Endothelial cell of umbilical vein (primary cell): ENCODE measurements around the gene SLC4A11. TPM values are rescaled to one million over a fixed set of nuclear protein-coding genes. Genes with fewer than 3 reads are reported as not detected.
"Not testable (repeated sequence)": the region's sequence is repeated elsewhere in the genome, so short reads cannot be mapped to it uniquely, and the experiment has no call there.

Experiments used
- BruUV-seq: library from RNA; stranded (reverse); fragments of 400-500 nt; replicated peaks from 2 replicates; lab custom pipeline; 2021; lab: Mats Ljungman, UMichigan
- CTCF ChIA-PET: fragments of 300-600, 350-600 bp; sonication (Branson Sonifier 250); formaldehyde crosslinking; loops from one replicate; lab custom pipeline; 2021; ENCODE audit warnings: antibody characterized with exemption, inconsistent platforms; lab: Charles Lee
- POLR2A ChIA-PET: fragments of 300-600, 350-600 bp; sonication (Branson Sonifier 250); formaldehyde crosslinking; loops from one replicate; lab custom pipeline; 2021; ENCODE audit warnings: antibody characterized with exemption, inconsistent platforms; lab: Charles Lee
- DNase-seq: peaks from one replicate; pipeline ENCODE4 v3.0.0-alpha.2; 2011; ENCODE audit warnings: low read depth, low spot score
- FAIRE-seq: peaks from 2 replicates; lab custom pipeline; 2011; peaks lifted over from hg19 to GRCh38; lab: Jason Lieb, UNC
- H2AFZ ChIP-seq: 2 replicates; pipeline ENCODE4 v1.6.0; 2012; ENCODE audit warnings: low read depth, low read length, control low read depth, inconsistent platforms
- H3K27ac ChIP-seq: 2 replicates; pipeline ENCODE4 v1.5.1; 2011; ENCODE audit warnings: low read depth, mild to moderate bottlenecking, control low read depth, low read length, moderate library complexity; ENCODE audit not compliant: insufficient read depth
- H3K27me3 ChIP-seq, 2 experiments: 2 replicates each; pipeline versions ENCODE4 v1.6.0 to v1.6.1; 2011; ENCODE audit warnings: low read length in 2 of 2, mixed read lengths in 1 of 2; ENCODE audit not compliant: control insufficient read depth in 2 of 2, insufficient read depth in 2 of 2
- H3K36me3 ChIP-seq, 2 experiments: 2 replicates in 1 of 2; 3 replicates in 1 of 2; pipeline ENCODE4 v1.5.1; 2011; ENCODE audit warnings: low read length in 2 of 2, mild to moderate bottlenecking in 1 of 2, moderate library complexity in 1 of 2; ENCODE audit not compliant: control insufficient read depth in 2 of 2, insufficient read depth in 2 of 2; ENCODE audit errors: extremely low read depth in 1 of 2
- H3K4me1 ChIP-seq: 3 replicates; pipeline ENCODE4 v1.5.1; 2011; ENCODE audit warnings: mild to moderate bottlenecking, low read length; ENCODE audit not compliant: control insufficient read depth, insufficient read depth; ENCODE audit errors: extremely low read depth
- H3K4me2 ChIP-seq: 2 replicates; pipeline ENCODE4 v1.6.1; 2011; ENCODE audit warnings: low read length, control low read depth, mixed read lengths; ENCODE audit not compliant: insufficient read depth
- H3K4me3 ChIP-seq, 3 experiments: fragments of 200-600 bp in 1 of 3; sonication (generic), shearing (Covaris generic) in 1 of 3; replicated peaks in 1 of 3; 2 replicates each; pipeline ENCODE4 v1.5.1; 2011 to 2016; ENCODE audit warnings: control low read depth in 3 of 3, low read length in 3 of 3, mild to moderate bottlenecking in 2 of 3, inconsistent platforms in 1 of 3, low read depth in 1 of 3, moderate library complexity in 1 of 3; ENCODE audit not compliant: insufficient read depth in 1 of 3
- H3K79me2 ChIP-seq: 2 replicates; pipeline ENCODE4 v1.6.0; 2012; ENCODE audit warnings: low read length, inconsistent platforms; ENCODE audit not compliant: control insufficient read depth, insufficient read depth
- H3K9ac ChIP-seq: replicated peaks from 2 replicates; pipeline ENCODE3; 2011; ENCODE audit warnings: low read length, control low read depth; ENCODE audit not compliant: insufficient read depth; ENCODE audit errors: extremely low read depth
- H3K9me1 ChIP-seq: replicated peaks from 3 replicates; pipeline ENCODE4 v1.6.0; 2011; ENCODE audit warnings: mild to moderate bottlenecking, low read length; ENCODE audit not compliant: control insufficient read depth, insufficient read depth; ENCODE audit errors: extremely low read depth
- H3K9me3 ChIP-seq: replicated peaks from 2 replicates; pipeline ENCODE4 v1.5.1; 2012; ENCODE audit warnings: low read length, inconsistent platforms; ENCODE audit not compliant: control insufficient read depth, insufficient read depth
- H4K20me1 ChIP-seq: replicated peaks from 2 replicates; pipeline ENCODE3; 2011; ENCODE audit warnings: mild to moderate bottlenecking, low read length; ENCODE audit not compliant: control insufficient read depth, insufficient read depth; ENCODE audit errors: extremely low read depth
- CTCF ChIP-seq, 2 donors: IDR thresholded peaks; 1 replicate in 1 of 2; 2 replicates in 1 of 2; pipeline ENCODE4 v1.5.1; 2011; ENCODE audit warnings: low read length in 2 of 2, mild to moderate bottlenecking in 2 of 2, moderate library complexity in 2 of 2, control low read depth in 1 of 2, inconsistent platforms in 1 of 2, low read depth in 1 of 2; ENCODE audit not compliant: insufficient read depth in 1 of 2; ENCODE audit errors: extremely low read depth in 1 of 2
- EZH2 ChIP-seq: IDR thresholded peaks from 2 replicates; pipeline ENCODE4 v1.6.1; 2012; ENCODE audit warnings: borderline replicate concordance, low read depth, mild to moderate bottlenecking, moderate library complexity, low read length, inconsistent platforms; ENCODE audit not compliant: severe bottlenecking
- FOS ChIP-seq: IDR thresholded peaks from 2 replicates; pipeline ENCODE4 v1.6.1; 2011; ENCODE audit warnings: mild to moderate bottlenecking, low read length, moderate library complexity, borderline replicate concordance; ENCODE audit not compliant: insufficient read depth
- GATA2 ChIP-seq: IDR thresholded peaks from 2 replicates; pipeline ENCODE4 v1.7.0; 2011; ENCODE audit warnings: low read depth, mild to moderate bottlenecking, moderate library complexity, mixed read lengths, low read length; ENCODE audit not compliant: insufficient read length, insufficient read depth
- JUN ChIP-seq: IDR thresholded peaks from 2 replicates; pipeline ENCODE4 v1.6.1; 2011; ENCODE audit warnings: borderline replicate concordance, low read depth; ENCODE audit not compliant: insufficient read length, insufficient read depth
- MAX ChIP-seq: IDR thresholded peaks from 2 replicates; pipeline ENCODE4 v1.6.1; 2011; ENCODE audit not compliant: insufficient read depth, insufficient read length
- MYC ChIP-seq: IDR thresholded peaks from one replicate; pipeline ENCODE4 v1.6.1; 2011; ENCODE audit warnings: mild to moderate bottlenecking, low read depth, low read length
- POLR2A ChIP-seq: IDR thresholded peaks from 2 replicates; pipeline ENCODE4 v1.6.1; 2012; ENCODE audit warnings: low read depth, mild to moderate bottlenecking, control low read depth, low read length
- POLR2AphosphoS5 ChIP-seq: IDR thresholded peaks from 2 replicates; pipeline ENCODE4 v1.6.1; 2012; ENCODE audit warnings: low read depth, mild to moderate bottlenecking, control low read depth, low read length, moderate library complexity; ENCODE audit not compliant: insufficient read depth
- dilution Hi-C: fragments of 300-500 bp; cut with MboI; formaldehyde crosslinking; loops from one replicate; pipeline ENCODE4 v1.15.0; 2019; ENCODE audit warnings: low sequenced_read_pairs; ENCODE audit not compliant: extremely low pct_ligation_motif_present
- intact Hi-C: fragments of 100-400 bp; cut with micrococcal nuclease; formaldehyde crosslinking; loops from one replicate; pipeline ENCODE4 v1.10.0; 2022
- polyA plus RNA-seq, 4 experiments: library from polyadenylated mRNA; depleted of rRNA in 3 of 4; stranded (reverse) in 3 of 4; unstranded in 1 of 4; fragments of >200 nt; gene quantifications; 2 replicates each; pipeline versions ENCODE4 v1.2.1 to v1.2.3, GENCODE V29; 2011 to 2012; ENCODE audit warnings: missing spikeins in 1 of 4
- total RNA-seq: library from RNA; stranded (reverse); gene quantifications from 2 replicates; pipeline ENCODE4 v1.2.3, GENCODE V29; 2021

Gene SLC4A11
- total and polyA plus RNA-seq, 2 donors (not counting 3 experiments of a cell fraction or from before 2014, with no cell fraction given), result 5.7 to 10.2 TPM

GRCh38 chr20:3188823-3189413 is 50.1 kb downstream of the SLC4A11 start:
- no peaks in the 10 kb centered on the region for H4K20me1 ChIP-seq
- H3K27me3 ChIP-seq, result no peaks in the 10 kb centered on the region
- no TSS peak for BruUV-seq
- ChIA-PET POLR2A (no interaction called here), CTCF (no interaction called here)
- no peak for DNase-seq
- dilution Hi-C loops (no loop called here), intact Hi-C loops (no loop called here)
- no peak overlapping the region for H2AFZ ChIP-seq
- no peak overlapping the region for H3K4me3 ChIP-seq
- H3K36me3 ChIP-seq, result peaks cover 12 to 38% of the 10 kb centered on the region in 2 experiments
- H3K9ac ChIP-seq, result no peak overlapping the region
- no peaks in the 10 kb centered on the region for H3K79me2 ChIP-seq
- H3K9me3 ChIP-seq, result no peaks in the 10 kb centered on the region
- FAIRE-seq, result no peak
- no peaks in the 10 kb centered on the region for H3K4me1 ChIP-seq
- H3K27ac ChIP-seq, result no peak overlapping the region
- H3K4me2 ChIP-seq, result no peak overlapping the region
- no peaks in the 10 kb centered on the region for H3K9me1 ChIP-seq
- no peak for TF ChIP-seq EZH2
- no peak for TF ChIP-seq POLR2AphosphoS5
- no peak for TF ChIP-seq FOS
- TF ChIP-seq JUN, result no peak
- TF ChIP-seq POLR2A, result no peak
- no peak for TF ChIP-seq MAX
- TF ChIP-seq MYC, result no peak
- no peak for TF ChIP-seq CTCF (IDR thresholded peaks at IDR 0.05; ENCODE audit: extremely low read depth in 1 of 2, insufficient read depth in 1 of 2, low read depth in 1 of 2, low read length in 2 of 2)
- no peak for TF ChIP-seq GATA2

GRCh38 chr20:3187861-3188260 is 51.1 kb downstream of the SLC4A11 start:
- FAIRE-seq, H3K9me1 ChIP-seq, H3K4me2 ChIP-seq, H2AFZ ChIP-seq, H3K27ac ChIP-seq, DNase-seq, CTCF ChIA-PET, intact Hi-C loops, H3K4me1 ChIP-seq, dilution Hi-C loops, POLR2A ChIA-PET, H3K9ac ChIP-seq, H4K20me1 ChIP-seq, H3K79me2 ChIP-seq, H3K4me3 ChIP-seq, H3K9me3 ChIP-seq, H3K27me3 ChIP-seq, BruUV-seq: not testable (repeated sequence)
- peaks cover 9 to 30% of the 10 kb centered on the region in 2 experiments for H3K36me3 ChIP-seq
